Ovary (tissue), 3 donors: ENCODE results near the gene ENO1.

Experiments used
- EP300 ChIP-seq: sonication (generic); formaldehyde crosslinking; IDR thresholded peaks from one replicate; pipeline ENCODE4 v1.6.1; 2017; ENCODE audit warnings: antibody characterized with exemption
- TF ChIP-seq, protein P1 (sequence below), 3 donors: fragments of 450-650 bp in 2 of 3; fragments of 200-600 bp in 1 of 3; IDR thresholded peaks; one replicate each; pipeline versions ENCODE4 v1.5.1 to v1.8.0; 2016 to 2022; ENCODE audit warnings: antibody characterized with exemption in 3 of 3, mild to moderate bottlenecking in 1 of 3
- donor health status: DM: no; HTN: no; CAD: no.

DNA sequence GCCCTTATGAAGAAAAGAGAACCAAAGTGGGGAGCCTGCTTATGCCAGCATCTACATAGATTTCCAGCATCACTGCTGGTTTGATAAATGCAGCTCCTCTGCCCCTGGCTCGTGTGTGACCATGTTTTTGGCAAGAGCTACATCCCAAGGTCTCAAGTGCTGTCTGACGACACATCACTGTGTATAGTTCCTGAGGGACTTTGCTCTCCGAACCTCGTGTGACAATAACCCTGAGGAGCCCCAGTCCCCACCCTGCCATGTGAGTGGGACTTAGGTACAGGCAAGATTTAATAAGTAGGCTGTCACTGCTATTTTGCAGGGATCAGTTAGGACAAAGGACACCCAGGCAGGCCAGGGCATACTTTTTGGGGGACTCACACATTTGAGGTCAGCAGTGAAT, 32.2 kb downstream of the ENO1 start:
- no peak for TF ChIP-seq EP300
- TF ChIP-seq, protein P1, sequence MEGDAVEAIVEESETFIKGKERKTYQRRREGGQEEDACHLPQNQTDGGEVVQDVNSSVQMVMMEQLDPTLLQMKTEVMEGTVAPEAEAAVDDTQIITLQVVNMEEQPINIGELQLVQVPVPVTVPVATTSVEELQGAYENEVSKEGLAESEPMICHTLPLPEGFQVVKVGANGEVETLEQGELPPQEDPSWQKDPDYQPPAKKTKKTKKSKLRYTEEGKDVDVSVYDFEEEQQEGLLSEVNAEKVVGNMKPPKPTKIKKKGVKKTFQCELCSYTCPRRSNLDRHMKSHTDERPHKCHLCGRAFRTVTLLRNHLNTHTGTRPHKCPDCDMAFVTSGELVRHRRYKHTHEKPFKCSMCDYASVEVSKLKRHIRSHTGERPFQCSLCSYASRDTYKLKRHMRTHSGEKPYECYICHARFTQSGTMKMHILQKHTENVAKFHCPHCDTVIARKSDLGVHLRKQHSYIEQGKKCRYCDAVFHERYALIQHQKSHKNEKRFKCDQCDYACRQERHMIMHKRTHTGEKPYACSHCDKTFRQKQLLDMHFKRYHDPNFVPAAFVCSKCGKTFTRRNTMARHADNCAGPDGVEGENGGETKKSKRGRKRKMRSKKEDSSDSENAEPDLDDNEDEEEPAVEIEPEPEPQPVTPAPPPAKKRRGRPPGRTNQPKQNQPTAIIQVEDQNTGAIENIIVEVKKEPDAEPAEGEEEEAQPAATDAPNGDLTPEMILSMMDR (IDR thresholded peaks at IDR 0.05), result no peak
